SK-N-SH (cell line): ENCODE measurements around the gene FAM47E. TPM values are rescaled to one million over a fixed set of nuclear protein-coding genes. Genes with fewer than 3 reads are reported as not detected.

Source experiments
- CTCF ChIA-PET: fragments of 300-600, 350-600 bp; formaldehyde crosslinking; extraction: SDS; loops from one replicate; lab custom pipeline; 2021; lab: Yijun Ruan, JAX
- POLR2A ChIA-PET: fragments of 350-600 bp; sonication (Branson Sonifier 250); formaldehyde crosslinking; extraction: SDS; loops from one replicate; lab custom pipeline; 2020; ENCODE audit warnings: antibody characterized with exemption, inconsistent platforms; lab: Yijun Ruan, JAX
- DNase-seq: peaks from one replicate; pipeline ENCODE4 v3.0.0; 2012
- H2AFZ ChIP-seq: fragments of 200-600 bp; sonication (generic); 2 replicates; pipeline ENCODE4 v1.8.1; 2016; ENCODE audit warnings: antibody characterized with exemption, mild to moderate bottlenecking, low read depth
- H3F3A ChIP-seq: fragments of 200-600 bp; sonication (generic); replicated peaks from 2 replicates; pipeline ENCODE3; 2016; ENCODE audit warnings: antibody characterized with exemption, mild to moderate bottlenecking; ENCODE audit not compliant: insufficient read depth
- H3K27ac ChIP-seq, 2 experiments: fragments of 200-500 bp in 1 of 2; fragments of 200-600 bp in 1 of 2; sonication (Bioruptor generic) in 1 of 2; sonication (generic), shearing (Covaris generic) in 1 of 2; 2 replicates each; pipeline versions ENCODE4 v1.5.1 to v1.6.1; 2014 to 2016; ENCODE audit warnings: low read depth in 2 of 2, inconsistent platforms in 1 of 2, low read length in 1 of 2, mild to moderate bottlenecking in 1 of 2, mixed read lengths in 1 of 2
- H3K27me3 ChIP-seq: fragments of 200-600 bp; sonication (generic), shearing (Covaris generic); 2 replicates; pipeline ENCODE4 v1.6.1; 2016; ENCODE audit warnings: mixed run types; ENCODE audit not compliant: insufficient read depth
- H3K36me3 ChIP-seq, 2 experiments: fragments of 200-500 bp in 1 of 2; fragments of 200-600 bp in 1 of 2; sonication (Bioruptor generic) in 1 of 2; sonication (generic) in 1 of 2; replicated peaks in 1 of 2; 2 replicates each; pipeline versions ENCODE3 to v1.5.1; 2014 to 2016; ENCODE audit warnings: low read length in 1 of 2, mild to moderate bottlenecking in 1 of 2; ENCODE audit not compliant: insufficient read depth in 2 of 2, control insufficient read depth in 1 of 2
- H3K4me1 ChIP-seq, 2 experiments: fragments of 200-500 bp in 1 of 2; fragments of 200-600 bp in 1 of 2; sonication (Bioruptor generic) in 1 of 2; sonication (generic), shearing (Covaris generic) in 1 of 2; 2 replicates each; pipeline versions ENCODE4 v1.5.1 to v1.6.1; 2014 to 2016; ENCODE audit warnings: low read depth in 1 of 2, low read length in 1 of 2, mixed run types in 1 of 2; ENCODE audit not compliant: insufficient read depth in 2 of 2, control insufficient read depth in 1 of 2
- H3K4me2 ChIP-seq: fragments of 200-600 bp; sonication (generic), shearing (Covaris generic); 2 replicates; pipeline ENCODE4 v1.6.1; 2017; ENCODE audit warnings: mixed run types
- H3K4me3 ChIP-seq, 2 experiments: fragments of 200-500 bp in 1 of 2; fragments of 200-600 bp in 1 of 2; sonication (Bioruptor generic) in 1 of 2; sonication (generic), shearing (Covaris generic) in 1 of 2; 2 replicates each; pipeline versions ENCODE4 v1.5.1 to v1.8.1; 2014 to 2016; ENCODE audit warnings: low read depth in 2 of 2, inconsistent platforms in 1 of 2, low read length in 1 of 2, mild to moderate bottlenecking in 1 of 2, mixed read lengths in 1 of 2, moderate library complexity in 1 of 2
- H3K79me2 ChIP-seq: fragments of 200-600 bp; sonication (generic); 2 replicates; pipeline ENCODE4 v1.8.1; 2017; ENCODE audit warnings: mild to moderate bottlenecking; ENCODE audit not compliant: insufficient read depth
- H3K9ac ChIP-seq: fragments of 200-600 bp; sonication (generic); 2 replicates; pipeline ENCODE4 v1.6.1; 2017; ENCODE audit warnings: mixed run types
- H3K9me2 ChIP-seq: fragments of 200-600 bp; sonication (generic); 2 replicates; pipeline ENCODE4 v1.6.1; 2017; ENCODE audit warnings: mixed run types
- H3K9me3 ChIP-seq: fragments of 200-600 bp; sonication (generic); 2 replicates; pipeline ENCODE4 v1.6.1; 2017; ENCODE audit warnings: mixed run types, mild to moderate bottlenecking, moderate library complexity
- H4K20me1 ChIP-seq: fragments of 200-600 bp; sonication (generic); 2 replicates; pipeline ENCODE4 v1.6.1; 2017; ENCODE audit warnings: mild to moderate bottlenecking, mixed run types; ENCODE audit not compliant: insufficient read depth
- EP300 ChIP-seq, 2 experiments: IDR thresholded peaks; 2 replicates each; pipeline versions ENCODE4 v1.4.0 to v1.6.1; 2012; ENCODE audit warnings: borderline replicate concordance in 1 of 2, low read depth in 1 of 2, low read length in 1 of 2
- FOSL2 ChIP-seq: IDR thresholded peaks from 2 replicates; pipeline ENCODE4 v1.4.0; 2012; ENCODE audit warnings: low read depth, mild to moderate bottlenecking, moderate library complexity, borderline replicate concordance
- FOXM1 ChIP-seq: IDR thresholded peaks from 2 replicates; pipeline ENCODE4 v1.4.0; 2012; ENCODE audit warnings: low read depth, mild to moderate bottlenecking
- GABPA ChIP-seq: IDR thresholded peaks from 2 replicates; pipeline ENCODE4 v1.4.0; 2012; ENCODE audit warnings: low read depth, mild to moderate bottlenecking
- JUND ChIP-seq: IDR thresholded peaks from 2 replicates; pipeline ENCODE4 v1.4.0; 2012
- NFIC ChIP-seq: IDR thresholded peaks from 2 replicates; pipeline ENCODE4 v1.4.0; 2012; ENCODE audit warnings: borderline replicate concordance
- RAD21 ChIP-seq: IDR thresholded peaks from 2 replicates; pipeline ENCODE4 v1.6.1; 2012; ENCODE audit warnings: mild to moderate bottlenecking, low read length
- SIN3A ChIP-seq: IDR thresholded peaks from 2 replicates; pipeline ENCODE4 v1.6.1; 2012; ENCODE audit warnings: low read depth, mild to moderate bottlenecking, low read length, moderate library complexity, borderline replicate concordance
- SMC3 ChIP-seq: IDR thresholded peaks from 2 replicates; pipeline ENCODE4 v1.6.1; 2012; ENCODE audit warnings: low read depth, low read length, improper control_type of control experiment
- TCF12 ChIP-seq: IDR thresholded peaks from 2 replicates; pipeline ENCODE4 v1.4.0; 2012
- TEAD4 ChIP-seq: IDR thresholded peaks from 2 replicates; pipeline ENCODE4 v1.4.0; 2012; ENCODE audit warnings: mild to moderate bottlenecking, borderline replicate concordance; ENCODE audit not compliant: insufficient read depth
- YY1 ChIP-seq: IDR thresholded peaks from 2 replicates; pipeline ENCODE4 v1.4.0; 2012; ENCODE audit warnings: low read depth, mild to moderate bottlenecking
- polyA plus RNA-seq, 3 experiments: library from polyadenylated mRNA; depleted of rRNA; stranded (reverse); fragments of >200 nt; gene quantifications; 2 replicates each; pipeline ENCODE4 v1.2.3, GENCODE V29; 2012
- TF ChIP-seq, protein P1 (sequence below): IDR thresholded peaks from 2 replicates; pipeline ENCODE4 v1.4.0; 2012; ENCODE audit warnings: low read depth, borderline replicate concordance
- TF ChIP-seq, protein P2 (sequence below): fragments of 200-600 bp; sonication (generic); IDR thresholded peaks from 2 replicates; pipeline ENCODE4 v1.6.1; 2017; ENCODE audit warnings: antibody characterized with exemption, mild to moderate bottlenecking, moderate library complexity
- TF ChIP-seq, protein P3 (sequence below): fragments of 150-350 bp; IDR thresholded peaks from 2 replicates; pipeline ENCODE4 v1.6.1; 2016; ENCODE audit warnings: mild to moderate bottlenecking, low read depth, low read length
- TF ChIP-seq, protein P4 (sequence below): IDR thresholded peaks from 2 replicates; pipeline ENCODE4 v1.4.0; 2012; ENCODE audit warnings: low read depth, borderline replicate concordance
- TF ChIP-seq, protein P5 (sequence below): fragments of 150-350 bp; IDR thresholded peaks from 2 replicates; pipeline ENCODE4 v1.6.1; 2017; ENCODE audit warnings: antibody characterized with exemption, low read length, low read depth, borderline replicate concordance

Gene FAM47E
- polyA plus RNA-seq, 1 of the 3 experiments (the other 2 are of a cell fraction), result 1.8 TPM

DNA sequence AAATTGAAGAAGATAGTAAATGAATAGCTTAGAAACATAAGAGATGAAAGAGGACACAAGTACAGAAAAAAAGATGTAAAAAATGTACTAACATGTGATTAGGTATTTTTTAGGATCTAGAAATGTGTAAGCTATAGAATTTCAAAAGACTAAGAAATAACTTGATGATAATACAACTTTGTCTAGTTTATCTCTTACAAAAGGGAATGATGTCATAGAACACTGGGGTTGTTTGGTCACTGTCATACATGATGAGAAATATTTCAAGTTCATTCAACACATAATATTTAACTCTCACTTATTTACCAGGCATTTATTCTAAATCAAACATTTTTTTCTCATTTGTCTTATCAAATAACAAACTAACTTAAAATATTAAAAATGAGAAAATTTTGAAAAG, 73.6 kb downstream of the FAM47E start:
- Histone ChIP-seq H2AFZ (no peak overlapping the region), H3K4me1 (no peaks in the 10 kb centered on the region), H3K4me2 (no peak overlapping the region), H3K36me3 (no peaks in the 10 kb centered on the region), H3F3A (no peaks in the 10 kb centered on the region), H3K27me3 (no peaks in the 10 kb centered on the region), H3K9me2 (no peaks in the 10 kb centered on the region), H3K79me2 (no peaks in the 10 kb centered on the region), H3K9ac (no peak overlapping the region), H4K20me1 (no peaks in the 10 kb centered on the region), H3K4me3 (no peak overlapping the region), H3K9me3 (peaks cover 10% of the 10 kb centered on the region), H3K27ac (no peak overlapping the region)
- ChIA-PET CTCF (interaction anchor here (0.7 to 2.9 kb wide), 3 partner anchors 12 to 53 kb away, joined by 3 to 9 read pairs (median 5); partner anchors contain the start of gene STBD1), POLR2A (no interaction called here)
- no peak for DNase-seq
- no peak for TF ChIP-seq FOSL2
- no peak for TF ChIP-seq TCF12
- TF ChIP-seq, protein P1, sequence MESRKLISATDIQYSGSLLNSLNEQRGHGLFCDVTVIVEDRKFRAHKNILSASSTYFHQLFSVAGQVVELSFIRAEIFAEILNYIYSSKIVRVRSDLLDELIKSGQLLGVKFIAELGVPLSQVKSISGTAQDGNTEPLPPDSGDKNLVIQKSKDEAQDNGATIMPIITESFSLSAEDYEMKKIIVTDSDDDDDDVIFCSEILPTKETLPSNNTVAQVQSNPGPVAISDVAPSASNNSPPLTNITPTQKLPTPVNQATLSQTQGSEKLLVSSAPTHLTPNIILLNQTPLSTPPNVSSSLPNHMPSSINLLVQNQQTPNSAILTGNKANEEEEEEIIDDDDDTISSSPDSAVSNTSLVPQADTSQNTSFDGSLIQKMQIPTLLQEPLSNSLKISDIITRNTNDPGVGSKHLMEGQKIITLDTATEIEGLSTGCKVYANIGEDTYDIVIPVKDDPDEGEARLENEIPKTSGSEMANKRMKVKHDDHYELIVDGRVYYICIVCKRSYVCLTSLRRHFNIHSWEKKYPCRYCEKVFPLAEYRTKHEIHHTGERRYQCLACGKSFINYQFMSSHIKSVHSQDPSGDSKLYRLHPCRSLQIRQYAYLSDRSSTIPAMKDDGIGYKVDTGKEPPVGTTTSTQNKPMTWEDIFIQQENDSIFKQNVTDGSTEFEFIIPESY, result no peak
- no peak for TF ChIP-seq GABPA
- TF ChIP-seq, protein P2, sequence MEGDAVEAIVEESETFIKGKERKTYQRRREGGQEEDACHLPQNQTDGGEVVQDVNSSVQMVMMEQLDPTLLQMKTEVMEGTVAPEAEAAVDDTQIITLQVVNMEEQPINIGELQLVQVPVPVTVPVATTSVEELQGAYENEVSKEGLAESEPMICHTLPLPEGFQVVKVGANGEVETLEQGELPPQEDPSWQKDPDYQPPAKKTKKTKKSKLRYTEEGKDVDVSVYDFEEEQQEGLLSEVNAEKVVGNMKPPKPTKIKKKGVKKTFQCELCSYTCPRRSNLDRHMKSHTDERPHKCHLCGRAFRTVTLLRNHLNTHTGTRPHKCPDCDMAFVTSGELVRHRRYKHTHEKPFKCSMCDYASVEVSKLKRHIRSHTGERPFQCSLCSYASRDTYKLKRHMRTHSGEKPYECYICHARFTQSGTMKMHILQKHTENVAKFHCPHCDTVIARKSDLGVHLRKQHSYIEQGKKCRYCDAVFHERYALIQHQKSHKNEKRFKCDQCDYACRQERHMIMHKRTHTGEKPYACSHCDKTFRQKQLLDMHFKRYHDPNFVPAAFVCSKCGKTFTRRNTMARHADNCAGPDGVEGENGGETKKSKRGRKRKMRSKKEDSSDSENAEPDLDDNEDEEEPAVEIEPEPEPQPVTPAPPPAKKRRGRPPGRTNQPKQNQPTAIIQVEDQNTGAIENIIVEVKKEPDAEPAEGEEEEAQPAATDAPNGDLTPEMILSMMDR, result no peak
- TF ChIP-seq, protein P3, sequence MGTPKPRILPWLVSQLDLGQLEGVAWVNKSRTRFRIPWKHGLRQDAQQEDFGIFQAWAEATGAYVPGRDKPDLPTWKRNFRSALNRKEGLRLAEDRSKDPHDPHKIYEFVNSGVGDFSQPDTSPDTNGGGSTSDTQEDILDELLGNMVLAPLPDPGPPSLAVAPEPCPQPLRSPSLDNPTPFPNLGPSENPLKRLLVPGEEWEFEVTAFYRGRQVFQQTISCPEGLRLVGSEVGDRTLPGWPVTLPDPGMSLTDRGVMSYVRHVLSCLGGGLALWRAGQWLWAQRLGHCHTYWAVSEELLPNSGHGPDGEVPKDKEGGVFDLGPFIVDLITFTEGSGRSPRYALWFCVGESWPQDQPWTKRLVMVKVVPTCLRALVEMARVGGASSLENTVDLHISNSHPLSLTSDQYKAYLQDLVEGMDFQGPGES, result no peak
- TF ChIP-seq EP300 (IDR thresholded peaks at IDR 0.05; ENCODE audit: borderline replicate concordance in 1 of 2, low read depth in 1 of 2, low read length in 1 of 2), result no peak
- no peak for TF ChIP-seq SMC3
- TF ChIP-seq, protein P4, sequence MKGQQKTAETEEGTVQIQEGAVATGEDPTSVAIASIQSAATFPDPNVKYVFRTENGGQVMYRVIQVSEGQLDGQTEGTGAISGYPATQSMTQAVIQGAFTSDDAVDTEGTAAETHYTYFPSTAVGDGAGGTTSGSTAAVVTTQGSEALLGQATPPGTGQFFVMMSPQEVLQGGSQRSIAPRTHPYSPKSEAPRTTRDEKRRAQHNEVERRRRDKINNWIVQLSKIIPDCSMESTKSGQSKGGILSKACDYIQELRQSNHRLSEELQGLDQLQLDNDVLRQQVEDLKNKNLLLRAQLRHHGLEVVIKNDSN, result no peak

DNA sequence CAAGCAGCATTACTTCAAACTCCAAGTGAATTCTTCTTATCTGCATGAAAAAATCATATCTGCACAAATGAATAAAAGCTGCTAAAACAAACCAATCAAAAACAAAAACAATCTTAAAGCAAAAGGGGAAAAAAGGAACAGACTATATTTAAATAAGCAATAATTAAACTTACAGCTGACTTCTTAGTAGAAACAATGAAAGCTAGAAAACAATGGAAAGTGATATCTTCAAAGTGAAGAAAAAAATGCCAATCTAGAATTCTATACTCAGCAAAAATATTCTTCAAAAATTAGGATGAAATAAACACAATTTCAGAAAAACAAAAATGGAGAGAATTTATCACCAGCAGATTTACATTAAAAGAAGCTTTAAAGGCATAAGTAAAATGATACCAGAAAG, 75.0 kb downstream of the FAM47E start:
- Histone ChIP-seq H3K9ac (no peak overlapping the region), H3K79me2 (no peaks in the 10 kb centered on the region), H3K4me1 (no peaks in the 10 kb centered on the region), H3K4me3 (no peak overlapping the region), H3K27ac (no peak overlapping the region), H3F3A (no peaks in the 10 kb centered on the region), H3K36me3 (no peaks in the 10 kb centered on the region), H3K27me3 (no peaks in the 10 kb centered on the region), H3K9me2 (no peaks in the 10 kb centered on the region), H3K9me3 (peaks cover 10% of the 10 kb centered on the region), H3K4me2 (no peak overlapping the region), H2AFZ (no peak overlapping the region), H4K20me1 (no peaks in the 10 kb centered on the region)
- no peak for DNase-seq
- ChIA-PET POLR2A (interaction anchor here (1.1 kb wide), 1 partner anchor 178 kb away, joined by 3 read pairs; the partner anchor contains the start of gene NUP54), CTCF (interaction anchor here (0.6 to 1.5 kb wide), 2 partner anchors 51 to 498 kb away, joined by 3 to 5 read pairs; no protein-coding TSS in a partner anchor)
- TF ChIP-seq FOSL2 (no peak), RAD21 (no peak), YY1 (no peak), SIN3A (no peak), NFIC (no peak), FOXM1 (no peak), JUND (no peak), SMC3 (no peak), TEAD4 (no peak)
- TF ChIP-seq, protein P5, sequence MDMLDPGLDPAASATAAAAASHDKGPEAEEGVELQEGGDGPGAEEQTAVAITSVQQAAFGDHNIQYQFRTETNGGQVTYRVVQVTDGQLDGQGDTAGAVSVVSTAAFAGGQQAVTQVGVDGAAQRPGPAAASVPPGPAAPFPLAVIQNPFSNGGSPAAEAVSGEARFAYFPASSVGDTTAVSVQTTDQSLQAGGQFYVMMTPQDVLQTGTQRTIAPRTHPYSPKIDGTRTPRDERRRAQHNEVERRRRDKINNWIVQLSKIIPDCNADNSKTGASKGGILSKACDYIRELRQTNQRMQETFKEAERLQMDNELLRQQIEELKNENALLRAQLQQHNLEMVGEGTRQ, result no peak
- TF ChIP-seq, protein P2, result no peak
